ENCODE measurements around the gene TSPAN11. TPM values are rescaled to one million over a fixed set of nuclear protein-coding genes. Genes with fewer than 3 reads are reported as not detected.

Gene TSPAN11
- total and polyA plus RNA-seq, 2 of the 4 experiments (the other 2 are of a cell fraction) = 0.18 to 0.26 TPM

- Histone ChIP-seq H3K79me1 (ENCODE audit: low read depth in 1 of 2, low read length in 2 of 2) (no peaks in the 10 kb centered on the region), H2BK5ac (ENCODE audit: low read depth, low read length, poor library complexity, severe bottlenecking) (no peak overlapping the region), H3K23ac (ENCODE audit: low read depth, low read length) (no peak overlapping the region), H3K36me3 (ENCODE audit: control insufficient read depth, insufficient read depth, low read length) (no peaks in the 10 kb centered on the region), H3K14ac (replicated peaks; ENCODE audit: low read depth, low read length) (no peak overlapping the region), H4K5ac (ENCODE audit: low read depth, low read length) (no peak overlapping the region), H2BK15ac (ENCODE audit: low read depth, low read length) (no peak overlapping the region), H3K27me3 (ENCODE audit: control insufficient read depth, insufficient read depth, low read length) (peaks cover 4% of the 10 kb centered on the region), H3K4me3 (ENCODE audit: insufficient read depth, low read depth, low read length) (no peak overlapping the region), H4K8ac (ENCODE audit: low read depth in 2 of 2, low read length in 2 of 2) (no peak overlapping the region), H2AFZ (replicated peaks; ENCODE audit: low read length, poor library complexity) (no peak overlapping the region), H3K9ac (ENCODE audit: low read depth, low read length) (no peak overlapping the region), H3K56ac (ENCODE audit: extremely low read depth, insufficient read depth, low read length) (no peak overlapping the region), H3K18ac (ENCODE audit: low read depth, low read length) (no peak overlapping the region), H3K9me1 (ENCODE audit: insufficient read depth, low read length) (no peaks in the 10 kb centered on the region; the same call in 1 of the 2 replicates), H2AK9ac (replicated peaks; ENCODE audit: low read depth, low read length, poor library complexity) (no peak overlapping the region), H2BK120ac (ENCODE audit: low read depth, low read length) (no peak overlapping the region), H4K91ac (ENCODE audit: insufficient read depth, low read depth, low read length) (no peak overlapping the region), H3K4ac (ENCODE audit: low read depth, low read length) (no peak overlapping the region), H3K27ac (ENCODE audit: insufficient read depth, low read length) (no peak overlapping the region), H4K20me1 (ENCODE audit: insufficient read depth, low read length) (no peaks in the 10 kb centered on the region), H3K4me2 (ENCODE audit: low read depth, low read length) (no peak overlapping the region), H3K9me3 (ENCODE audit: control insufficient read depth, insufficient read depth, low read length) (no peaks in the 10 kb centered on the region), H3K4me1 (ENCODE audit: control insufficient read depth, insufficient read depth, low read length) (no peaks in the 10 kb centered on the region), H2AK5ac (ENCODE audit: low read depth, low read length) (no peak overlapping the region), H2BK20ac (ENCODE audit: low read depth, low read length) (no peak overlapping the region)
- in situ Hi-C loops (cut with MboI; ENCODE audit: low sequenced_read_pairs) = no loop called here
- 86% methylated on average over 1 of the region's 6 CpGs; no CpG with 5 or more reads in 1 of the 2 experiments for WGBS, 2 experiments (ENCODE audit: extremely low coverage in 2 of 2, insufficient read length in 1 of 2)
- ChIA-PET CTCF (no interaction called here), POLR2A (ENCODE audit: unreplicated experiment) (no interaction called here)
- no peak for ATAC-seq (ENCODE audit: low read depth)
- BruUV-seq (replicated peaks) = no TSS peak
- dilution Hi-C loops (cut with HindIII; ENCODE audit: low sequenced_read_pairs, unreplicated experiment) = no loop called here
- TF ChIP-seq RFX5 (IDR thresholded peaks at IDR 0.05; ENCODE audit: low read depth, low read length) (no peak), ELK1 (IDR thresholded peaks at IDR 0.05; ENCODE audit: borderline replicate concordance, low read depth, low read length) (no peak), CEBPB (IDR thresholded peaks at IDR 0.05; ENCODE audit: low read depth, low read length) (no peak), SMC3 (IDR thresholded peaks at IDR 0.05; ENCODE audit: low read depth, low read length) (no peak)
- DNase-seq = no peak
- intact Hi-C loops (cut with micrococcal nuclease) = no loop called here
These were observed 27.6 kb downstream of the TSPAN11 start for GRCh38 chr12:30953951-30954751.

Measured in IMR-90 (cell line).